B cell (primary cell): ENCODE results near the gene CTTNBP2NL. TPM values are rescaled to one million over a fixed set of nuclear protein-coding genes. Genes with fewer than 3 reads are reported as not detected.

ENCODE experiments used
- ATAC-seq: fragments of 200-7000 bp; cut with Tn5 transposase; one replicate; pipeline ENCODE4 v1.10.0; 2021; ENCODE audit warnings: low read depth, mild to moderate bottlenecking, moderate number of reproducible peaks, moderate library complexity
- CTCF ChIA-PET: fragments of 350-600 bp; sonication (Branson Sonifier 250); formaldehyde crosslinking; loops from one replicate; lab custom pipeline; 2021; ENCODE audit warnings: antibody characterized with exemption, inconsistent platforms; lab: Charles Lee
- POLR2A ChIA-PET: fragments of 350-600 bp; sonication (Branson Sonifier 250); formaldehyde crosslinking; loops from one replicate; lab custom pipeline; 2021; ENCODE audit warnings: antibody characterized with exemption; lab: Charles Lee
- DNase-seq: peaks from one replicate; pipeline ENCODE4 v3.0.0; 2013
- H2AFZ ChIP-seq: 2 replicates; pipeline ENCODE4 v1.6.1; 2012; ENCODE audit warnings: mild to moderate bottlenecking, low read depth, low read length; ENCODE audit not compliant: insufficient read depth, poor library complexity, severe bottlenecking
- H3K27ac ChIP-seq, 2 donors: 1 replicate in 1 of 2; 2 replicates in 1 of 2; pipeline ENCODE4 v1.5.1; 2012 to 2013; ENCODE audit warnings: low read length in 2 of 2, mild to moderate bottlenecking in 2 of 2, moderate library complexity in 1 of 2
- H3K27me3 ChIP-seq, 4 experiments: fragments of 200-600 bp in 1 of 4; sonication (generic) in 1 of 4; replicated peaks in 1 of 4; 1 replicate in 2 of 4; 2 replicates in 2 of 4; pipeline versions ENCODE4 v1.6.1 to v1.7.0; 2013 to 2016; ENCODE audit warnings: low read length in 3 of 4, mild to moderate bottlenecking in 2 of 4, mixed read lengths in 1 of 4, moderate library complexity in 1 of 4; ENCODE audit not compliant: insufficient read depth in 4 of 4, control insufficient read depth in 3 of 4; ENCODE audit errors: control extremely low read depth in 1 of 4
- H3K36me3 ChIP-seq, 2 experiments: replicated peaks in 1 of 2; 1 replicate in 1 of 2; 2 replicates in 1 of 2; pipeline versions ENCODE4 v1.6.1 to v1.7.1; 2013; ENCODE audit warnings: low read length in 1 of 2; ENCODE audit not compliant: insufficient read depth in 2 of 2, control insufficient read depth in 1 of 2; ENCODE audit errors: control extremely low read depth in 1 of 2, extremely low read depth in 1 of 2
- H3K4me1 ChIP-seq, 2 donors: fragments of 200-600 bp in 1 of 2; sonication (generic) in 1 of 2; 1 replicate in 1 of 2; 2 replicates in 1 of 2; pipeline versions ENCODE4 v1.5.1 to v1.6.1; 2013 to 2017; ENCODE audit warnings: low read length in 2 of 2; ENCODE audit not compliant: control insufficient read depth in 2 of 2, insufficient read depth in 2 of 2
- H3K4me2 ChIP-seq: replicated peaks from 2 replicates; pipeline ENCODE3; 2012; ENCODE audit warnings: mild to moderate bottlenecking, low read depth, low read length; ENCODE audit not compliant: poor library complexity, severe bottlenecking
- H3K4me3 ChIP-seq, 5 experiments: fragments of 200-600 bp in 1 of 5; sonication (generic) in 1 of 5; 1 replicate in 3 of 5; 2 replicates in 2 of 5; pipeline versions ENCODE4 v1.5.1 to v1.7.0; 2011 to 2016; ENCODE audit warnings: low read length in 4 of 5, mild to moderate bottlenecking in 4 of 5, low read depth in 2 of 5, control low read depth in 1 of 5, moderate library complexity in 1 of 5; ENCODE audit not compliant: insufficient read depth in 1 of 5; ENCODE audit errors: control extremely low read depth in 1 of 5, extremely low read depth in 1 of 5
- H3K79me2 ChIP-seq: fragments of 200-600 bp; sonication (generic); one replicate; pipeline ENCODE4 v1.6.0; 2016; ENCODE audit warnings: low read length; ENCODE audit not compliant: control insufficient read depth, insufficient read depth
- H3K9ac ChIP-seq: fragments of 200-600 bp; sonication (generic); 2 replicates; pipeline ENCODE4 v1.6.1; 2017; ENCODE audit warnings: mild to moderate bottlenecking, low read length, moderate library complexity
- H3K9me3 ChIP-seq, 3 donors: one replicate each; pipeline versions ENCODE4 v1.6.1 to v1.7.1; 2013; ENCODE audit warnings: low read length in 2 of 3; ENCODE audit not compliant: control insufficient read depth in 2 of 3, insufficient read depth in 1 of 3; ENCODE audit errors: control extremely low read depth in 1 of 3
- H4K20me1 ChIP-seq: 2 replicates; pipeline ENCODE4 v1.6.0; 2012; ENCODE audit warnings: mild to moderate bottlenecking, low read length; ENCODE audit not compliant: insufficient read depth, control insufficient read depth, poor library complexity, severe bottlenecking
- H3K27ac Mint-ChIP-seq: one replicate; pipeline ENCODE4 v1.8.0; 2021; ENCODE audit warnings: mixed read lengths
- H3K27me3 Mint-ChIP-seq: one replicate; pipeline ENCODE4 v1.8.0; 2021; ENCODE audit warnings: mixed read lengths
- H3K4me1 Mint-ChIP-seq: one replicate; pipeline ENCODE4 v1.8.0; 2021; ENCODE audit warnings: mixed read lengths
- H3K4me3 Mint-ChIP-seq: one replicate; pipeline ENCODE4 v1.8.0; 2021; ENCODE audit warnings: mixed read lengths
- H3K9me3 Mint-ChIP-seq: one replicate; pipeline ENCODE4 v1.8.0; 2022; ENCODE audit warnings: mixed read lengths; ENCODE audit not compliant: insufficient read depth
- EZH2 ChIP-seq: IDR thresholded peaks from 2 replicates; pipeline ENCODE4 v1.6.1; 2012; ENCODE audit warnings: borderline replicate concordance, low read depth, mild to moderate bottlenecking, moderate library complexity, low read length; ENCODE audit not compliant: insufficient read depth, poor library complexity, severe bottlenecking
- WGBS: methylation state at CpG from one replicate; pipeline ENCODE4 v1.1.5; 2013; ENCODE audit warnings: missing lambda C conversion rate; ENCODE audit not compliant: insufficient coverage; 5-methylcytosine and 5-hydroxymethylcytosine counted together
- intact Hi-C: fragments of 100-400 bp; cut with micrococcal nuclease; formaldehyde crosslinking; loops from one replicate; pipeline ENCODE4 v1.10.0; 2022
- polyA plus RNA-seq: library from polyadenylated mRNA; depleted of rRNA; stranded (reverse); fragments of >200 nt; gene quantifications from 2 replicates; pipeline ENCODE4 v1.2.3, GENCODE V29; 2012
- total RNA-seq, 2 donors: library from RNA; stranded (reverse); fragments of 120-200 nt in 1 of 2; gene quantifications; 1 replicate in 1 of 2; 2 replicates in 1 of 2; pipeline versions ENCODE4 v1.2.3 to v1.2.4, GENCODE V29; 2013 to 2022
- TF ChIP-seq, protein P1 (sequence below): fragments of 200-600 bp; IDR thresholded peaks from one replicate; pipeline ENCODE4 v1.8.0; 2022; ENCODE audit warnings: antibody characterized with exemption, mild to moderate bottlenecking

CTTNBP2NL gene
- total and polyA plus RNA-seq, 2 donors (not counting 1 experiment from before 2014, with no cell fraction given), result 0.46 to 28.9 TPM

GRCh38 chr1:112446411-112446810 is 50.4 kb downstream of the CTTNBP2NL start:
- no peaks in the 10 kb centered on the region for H3K4me1 Mint-ChIP-seq
- Histone ChIP-seq H3K4me2 (no peak overlapping the region), H3K4me3 (no peak overlapping the region), H3K79me2 (no peaks in the 10 kb centered on the region), H3K9me3 (no peaks in the 10 kb centered on the region), H3K27me3 (no peaks in the 10 kb centered on the region), H2AFZ (no peak overlapping the region), H3K36me3 (no peaks in the 10 kb centered on the region), H3K27ac (no peak overlapping the region), H3K4me1 (no peaks in the 10 kb centered on the region), H4K20me1 (no peaks in the 10 kb centered on the region), H3K9ac (no peak overlapping the region)
- ATAC-seq (no peak), DNase-seq (no peak)
- TF ChIP-seq, protein P1, sequence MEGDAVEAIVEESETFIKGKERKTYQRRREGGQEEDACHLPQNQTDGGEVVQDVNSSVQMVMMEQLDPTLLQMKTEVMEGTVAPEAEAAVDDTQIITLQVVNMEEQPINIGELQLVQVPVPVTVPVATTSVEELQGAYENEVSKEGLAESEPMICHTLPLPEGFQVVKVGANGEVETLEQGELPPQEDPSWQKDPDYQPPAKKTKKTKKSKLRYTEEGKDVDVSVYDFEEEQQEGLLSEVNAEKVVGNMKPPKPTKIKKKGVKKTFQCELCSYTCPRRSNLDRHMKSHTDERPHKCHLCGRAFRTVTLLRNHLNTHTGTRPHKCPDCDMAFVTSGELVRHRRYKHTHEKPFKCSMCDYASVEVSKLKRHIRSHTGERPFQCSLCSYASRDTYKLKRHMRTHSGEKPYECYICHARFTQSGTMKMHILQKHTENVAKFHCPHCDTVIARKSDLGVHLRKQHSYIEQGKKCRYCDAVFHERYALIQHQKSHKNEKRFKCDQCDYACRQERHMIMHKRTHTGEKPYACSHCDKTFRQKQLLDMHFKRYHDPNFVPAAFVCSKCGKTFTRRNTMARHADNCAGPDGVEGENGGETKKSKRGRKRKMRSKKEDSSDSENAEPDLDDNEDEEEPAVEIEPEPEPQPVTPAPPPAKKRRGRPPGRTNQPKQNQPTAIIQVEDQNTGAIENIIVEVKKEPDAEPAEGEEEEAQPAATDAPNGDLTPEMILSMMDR, result no peak
- TF ChIP-seq EZH2, result no peak
- WGBS, result no CpG with 5 or more reads among the region's 1 CpG
- H3K9me3 Mint-ChIP-seq, result no peaks in the 10 kb centered on the region
- CTCF ChIA-PET, result interaction anchor here (0.6 to 1.3 kb wide), 3 partner anchors 17 to 55 kb away, joined by 3 read pairs; no protein-coding TSS in a partner anchor
- no peak overlapping the region for H3K4me3 Mint-ChIP-seq
- intact Hi-C loops, result no loop called here
- POLR2A ChIA-PET, result no interaction called here
- H3K27me3 Mint-ChIP-seq, result peaks cover 2% of the 10 kb centered on the region
- H3K27ac Mint-ChIP-seq, result no peak overlapping the region

GRCh38 chr1:112448904-112449629 is 53.1 kb downstream of the CTTNBP2NL start:
- DNase-seq, result no peak
- H3K4me1 ChIP-seq, result no peaks in the 10 kb centered on the region
- 100% methylated on average over 3 of the region's 8 CpGs for WGBS
- no peaks in the 10 kb centered on the region for H3K79me2 ChIP-seq
- no peaks in the 10 kb centered on the region for H3K9me3 ChIP-seq
- no peak overlapping the region for H2AFZ ChIP-seq
- H3K4me3 ChIP-seq, result no peak overlapping the region
- H3K27ac ChIP-seq, result no peak overlapping the region
- intact Hi-C loops, result no loop called here
- H3K27ac Mint-ChIP-seq, result no peak overlapping the region
- no peaks in the 10 kb centered on the region for H3K4me1 Mint-ChIP-seq
- no peak for ATAC-seq
- H3K9me3 Mint-ChIP-seq, result no peaks in the 10 kb centered on the region
- TF ChIP-seq EZH2, result no peak
- TF ChIP-seq, protein P1, result no peak
- peaks cover 2% of the 10 kb centered on the region for H3K27me3 Mint-ChIP-seq
- ChIA-PET CTCF (no interaction called here), POLR2A (no interaction called here)
- no peaks in the 10 kb centered on the region for H3K36me3 ChIP-seq
- H3K27me3 ChIP-seq, result no peaks in the 10 kb centered on the region
- no peak overlapping the region for H3K4me2 ChIP-seq
- no peak overlapping the region for H3K4me3 Mint-ChIP-seq
- no peak overlapping the region for H3K9ac ChIP-seq
- no peaks in the 10 kb centered on the region for H4K20me1 ChIP-seq
